Suppressor macrophage (primary cell): Measurements from ENCODE around the gene PCYT1B.
A peak's percentile ranks its signal among the peaks of the same experiment; 100 is the strongest.
"Not testable (repeated sequence)": the region's sequence is repeated elsewhere in the genome, so short reads cannot be mapped to it uniquely, and the experiment has no call there.

Source experiments
- DNase-seq, 4 experiments: peaks; one replicate each; pipeline ENCODE4 v3.0.0-alpha.2; 2020 to 2022
- total RNA-seq, 17 experiments: gene quantifications; one replicate each; lab custom pipeline; 2026; ENCODE audit warnings: mixed read lengths in 6 of 17, inconsistent platforms in 3 of 17; lab: John Stamatoyannopoulos, UW

The PCYT1B gene
- total RNA-seq = 0 to 1.3 (median 0) reads per million in 17 experiments

DNA sequence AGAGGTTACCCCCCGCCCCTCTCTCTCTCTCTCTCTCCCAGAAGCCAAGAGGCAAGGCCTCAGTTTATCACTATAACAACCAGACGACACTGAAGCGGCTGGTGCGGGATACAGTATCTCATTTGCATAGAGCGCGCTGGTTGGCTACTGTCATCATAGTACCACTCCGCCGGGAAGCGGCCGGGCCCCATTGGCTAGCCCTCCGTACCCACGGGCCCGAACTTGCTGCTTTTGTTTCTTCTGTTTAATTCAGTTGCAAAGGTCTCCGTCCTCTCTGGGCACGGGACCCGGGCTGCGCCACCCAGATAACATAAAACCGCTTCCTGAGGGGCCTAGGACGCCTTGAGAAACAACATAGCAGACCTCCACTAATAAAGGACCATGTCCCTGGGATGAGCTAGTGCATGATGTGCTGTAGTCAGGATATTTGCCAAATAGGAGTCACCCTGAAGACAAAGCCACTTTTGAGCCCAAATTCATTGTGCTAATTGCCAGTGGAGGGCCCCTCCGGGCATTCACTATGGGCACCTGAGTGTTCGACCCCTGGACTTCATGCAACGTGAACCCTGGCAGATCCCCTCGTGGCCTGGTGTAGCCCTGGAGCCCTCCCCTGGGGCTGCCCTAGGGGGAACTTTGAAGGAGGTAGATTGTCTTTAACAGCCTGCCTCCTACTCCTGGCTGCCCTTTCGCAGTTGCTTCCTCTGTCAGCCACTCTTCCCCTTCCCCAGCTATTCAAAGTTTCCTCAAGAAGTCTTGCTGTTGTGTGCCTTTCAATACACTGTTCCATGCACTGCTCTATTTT, at the start of gene PCYT1B:
PCYT1B (minus strand) TSS at position 91 of the 802 bp plus-strand sequence. CDS start 242 bp downstream, outside the sequence.
- DNase-seq = peak; percentile 11 to 56 (median 31)

DNA sequence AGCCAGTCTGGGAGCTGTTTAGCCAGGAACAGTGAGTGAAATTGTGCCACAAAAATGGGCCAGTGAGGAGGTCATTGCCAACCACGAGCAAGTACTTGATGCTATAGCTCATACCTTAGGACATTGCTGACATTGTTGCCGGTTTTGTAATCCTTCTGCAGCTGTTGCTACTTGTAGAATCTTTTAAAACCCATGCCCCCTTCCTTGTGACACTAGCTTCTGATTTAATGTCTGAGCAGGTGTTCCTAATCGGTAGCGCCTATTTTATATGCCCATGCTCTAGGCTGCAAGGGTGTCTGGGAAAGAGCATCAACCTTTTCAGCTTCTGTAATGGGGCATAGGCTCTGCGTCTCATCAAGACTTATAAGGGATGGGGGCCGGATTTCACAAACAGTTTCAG, 49.1 kb upstream of the PCYT1B start:
- no peak for DNase-seq

DNA sequence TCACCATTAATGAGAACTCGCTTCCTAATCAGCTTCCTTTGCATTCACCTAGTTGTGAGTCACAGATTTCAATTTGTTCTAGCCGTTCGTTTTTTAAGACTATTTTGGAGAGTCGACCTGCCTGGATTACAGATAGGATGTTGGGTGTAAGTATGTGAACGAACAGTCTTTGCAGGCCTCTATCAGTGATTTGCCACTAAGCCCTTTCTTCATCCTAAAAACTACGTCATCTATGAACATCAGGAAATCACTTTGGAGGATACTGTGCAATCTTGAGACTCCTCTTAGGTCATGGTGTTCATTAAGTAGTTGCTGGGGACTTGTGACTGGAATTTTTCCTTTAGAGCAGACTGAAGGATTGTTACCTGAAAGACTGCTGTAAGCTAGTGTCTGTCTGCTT, 47.7 kb upstream of the PCYT1B start:
- peak in 1 of 4 experiments; percentile 1 for DNase-seq

DNA sequence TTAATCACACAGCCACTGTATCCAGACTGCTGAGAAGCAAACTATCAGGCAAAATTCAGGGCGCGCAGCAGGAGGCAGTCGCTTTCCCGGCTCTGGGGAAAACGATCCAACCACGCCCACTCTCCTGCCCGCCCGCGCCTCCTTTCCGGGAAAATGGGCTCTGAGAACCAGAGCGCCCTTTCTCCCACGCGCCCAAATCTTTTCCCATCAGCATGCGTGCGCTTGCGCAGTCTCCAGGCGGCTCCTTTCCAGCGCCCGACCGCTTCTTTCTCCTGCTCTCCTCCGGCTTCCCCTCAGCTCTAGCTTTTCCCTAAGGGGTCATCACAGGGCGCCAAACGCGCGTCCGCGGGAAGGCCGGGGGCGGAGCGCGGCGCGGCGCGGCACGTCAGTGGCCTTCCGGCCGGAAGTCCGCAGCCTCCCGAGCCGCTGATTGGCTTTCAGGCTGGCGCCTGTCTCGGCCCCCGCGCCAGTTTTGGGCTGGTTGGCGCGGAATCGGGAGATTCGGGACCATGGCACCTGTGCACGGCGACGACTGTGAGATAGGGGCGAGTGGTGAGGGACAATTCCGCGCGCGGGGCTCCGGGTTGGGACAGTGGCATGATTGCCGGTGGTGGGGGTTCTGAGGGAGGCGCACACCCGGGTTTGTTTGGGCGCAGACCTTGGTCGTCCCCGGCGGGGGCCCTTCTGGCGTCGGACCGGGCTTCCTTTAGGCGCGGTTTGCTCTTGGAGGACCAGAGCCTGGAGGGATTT, 46.5 kb upstream of the PCYT1B start, which contains the start of gene POLA1:
POLA1 (plus strand) TSS at position 466 of the 750 bp plus-strand sequence; CDS start at position 510, 44 bp downstream.
- DNase-seq = peak; percentile 93 to 96 (median 95)

DNA sequence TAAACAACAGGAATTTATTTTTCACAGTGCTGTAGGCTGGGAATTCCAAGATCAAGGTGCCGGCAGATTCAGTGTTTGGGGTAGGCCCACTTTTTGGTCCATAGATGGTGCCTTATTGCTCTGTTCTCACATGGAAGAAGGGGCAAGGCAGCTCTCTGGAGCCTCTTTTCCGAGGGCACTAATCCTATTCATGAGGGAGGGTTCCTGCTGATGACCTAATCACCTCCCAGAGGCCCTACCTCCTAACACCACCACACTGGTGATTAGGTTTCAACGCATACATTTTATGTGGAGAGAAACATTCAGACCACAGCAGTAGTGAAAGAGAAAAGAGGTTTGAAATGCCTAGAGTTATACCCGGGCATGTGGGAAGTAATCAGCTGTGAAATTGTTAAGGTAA, 45.2 kb upstream of the PCYT1B start:
- no peak for DNase-seq

DNA sequence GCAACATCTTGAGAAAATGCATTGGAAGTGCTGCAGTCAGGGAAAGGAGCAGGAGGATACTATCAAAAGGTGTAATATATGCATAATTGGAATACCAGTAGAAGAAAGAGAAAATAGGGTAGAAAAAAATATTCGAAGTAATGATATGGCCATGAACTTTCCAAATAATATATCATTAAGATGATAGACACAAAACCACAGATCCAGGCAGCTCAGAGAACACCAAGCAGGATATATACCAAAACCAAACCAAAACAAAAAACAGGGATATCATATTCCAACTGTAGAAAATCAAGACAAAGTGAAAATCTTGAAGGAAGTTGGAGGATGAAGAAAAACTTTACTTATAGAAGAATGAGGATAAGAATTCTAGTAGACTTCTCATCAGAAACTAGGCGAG, 36.9 kb upstream of the PCYT1B start:
- no peak for DNase-seq

DNA sequence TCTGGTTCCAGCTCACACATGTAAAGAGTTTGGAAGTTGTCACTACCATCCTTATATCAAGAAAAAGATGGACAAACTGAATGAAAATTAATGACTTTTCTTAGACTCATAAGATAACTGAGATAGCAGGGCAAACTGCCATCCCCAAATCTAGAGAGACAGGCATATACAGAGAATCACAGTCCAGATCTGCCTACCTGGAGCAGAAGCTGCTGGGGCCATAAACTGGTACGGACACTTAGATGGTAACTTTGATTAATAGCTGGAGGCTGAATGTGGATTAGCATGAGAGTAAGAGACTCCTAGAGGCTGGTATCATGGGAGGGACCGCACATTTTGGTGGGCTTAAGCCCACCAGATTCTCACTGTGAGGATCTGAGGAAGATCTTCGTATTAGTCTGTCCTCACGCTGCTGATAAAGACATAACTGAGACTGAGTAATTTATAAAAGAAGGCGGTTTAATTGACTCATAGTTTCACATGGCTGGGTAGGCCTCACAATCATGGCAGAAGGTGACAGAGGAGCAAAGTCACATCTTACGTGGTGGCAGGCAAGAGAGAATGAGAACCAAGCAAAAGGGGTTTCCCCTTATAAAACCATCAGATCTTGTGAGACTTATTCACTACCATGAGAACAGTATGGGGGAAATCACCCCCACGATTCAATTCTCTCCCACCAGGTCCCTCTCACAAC, 35.7 kb upstream of the PCYT1B start:
- DNase-seq = no peak

DNA sequence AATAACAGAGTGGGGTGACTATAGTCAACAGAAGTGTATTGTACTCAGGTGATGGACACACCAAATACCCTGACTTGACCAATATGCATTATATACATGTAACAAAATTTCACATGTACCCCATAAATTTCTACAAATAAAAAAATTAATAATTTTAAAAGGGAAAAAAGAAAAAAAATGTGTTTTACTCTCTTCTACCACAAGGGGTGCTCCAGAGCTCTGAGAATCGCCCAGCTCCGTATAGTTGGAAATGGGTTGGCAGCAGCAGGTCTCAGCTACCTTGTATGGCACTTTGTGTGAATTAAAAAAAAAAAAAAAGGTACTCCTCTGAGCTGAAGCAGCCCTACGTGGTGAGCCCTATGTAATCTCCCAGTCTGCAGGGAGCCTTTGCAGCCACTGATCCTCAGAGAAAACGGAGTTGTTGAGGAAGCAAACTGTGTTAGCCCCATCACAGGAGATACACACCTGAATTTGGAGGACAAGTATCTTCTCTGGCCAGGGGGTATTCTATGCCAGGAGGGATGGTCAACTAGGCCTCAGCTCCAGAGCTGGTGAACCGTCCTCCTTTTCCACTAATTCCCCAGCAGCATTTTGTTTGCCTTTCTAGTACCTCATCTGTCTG, 29.4 kb upstream of the PCYT1B start:
- peak in 3 of 4 experiments; percentile 8 to 45 (median 13) for DNase-seq

DNA sequence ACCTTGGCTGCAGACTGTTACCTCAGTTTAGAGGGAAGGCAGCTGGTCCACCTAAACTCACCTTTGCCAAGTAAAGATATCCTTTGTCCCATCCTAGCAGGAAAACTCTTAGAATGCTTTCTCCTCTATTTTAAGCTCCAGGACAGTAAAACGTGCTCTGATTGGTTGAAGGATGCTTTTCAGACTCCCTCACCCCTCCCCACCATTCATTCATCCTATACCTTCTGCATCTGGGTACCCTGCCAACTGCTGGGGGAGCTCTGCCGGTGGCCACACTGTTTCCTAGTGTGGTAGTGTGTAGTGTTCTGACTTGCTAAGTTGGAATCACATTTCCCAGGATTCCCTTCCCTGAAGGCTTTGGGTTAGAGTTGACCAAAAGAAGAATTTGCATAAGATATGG, 26.3 kb upstream of the PCYT1B start:
- no peak for DNase-seq

DNA sequence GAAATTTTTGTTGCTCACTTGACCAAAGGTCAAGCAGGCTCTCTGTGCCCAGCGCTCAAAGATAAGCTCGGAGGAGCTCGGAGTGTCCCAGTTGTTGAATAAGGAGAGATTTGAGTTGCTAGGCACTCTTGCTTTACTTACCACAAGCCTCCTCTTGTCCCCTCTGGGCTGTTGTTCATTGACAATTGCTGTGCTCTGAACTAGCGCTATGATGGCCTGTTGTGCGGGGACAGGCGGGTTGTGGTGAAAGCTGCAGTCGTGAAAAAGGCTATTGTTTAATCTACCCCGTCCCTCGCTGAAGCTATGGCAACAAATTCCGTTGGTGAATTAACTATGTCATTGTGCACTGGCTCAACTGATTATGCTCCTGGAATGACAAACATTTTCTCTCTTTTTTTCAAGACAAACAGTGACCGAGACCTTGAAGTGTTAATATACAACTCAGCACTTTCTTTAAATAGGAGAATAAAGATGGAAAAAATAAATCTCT, 25.6 kb upstream of the PCYT1B start:
- no peak for DNase-seq

DNA sequence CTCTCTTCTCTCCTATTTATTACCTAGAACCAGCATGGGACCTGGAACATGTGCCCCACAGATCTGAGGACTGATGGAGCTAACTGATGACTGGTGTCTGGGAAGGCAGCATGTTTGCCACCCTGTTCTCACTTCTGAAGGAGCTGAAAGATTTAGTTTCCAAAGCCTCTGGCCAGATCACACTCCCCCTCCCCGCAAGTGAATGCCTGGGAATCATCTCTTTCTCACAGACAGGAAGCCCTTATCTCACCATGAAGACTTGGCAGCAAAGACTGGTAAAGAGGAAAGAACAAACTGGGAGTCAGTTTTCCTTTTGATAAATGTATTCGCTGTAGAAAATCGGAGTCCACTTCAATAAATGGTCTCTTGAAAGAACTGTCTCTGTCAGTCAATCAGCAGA, 21.0 kb upstream of the PCYT1B start:
- DNase-seq = no peak

DNA sequence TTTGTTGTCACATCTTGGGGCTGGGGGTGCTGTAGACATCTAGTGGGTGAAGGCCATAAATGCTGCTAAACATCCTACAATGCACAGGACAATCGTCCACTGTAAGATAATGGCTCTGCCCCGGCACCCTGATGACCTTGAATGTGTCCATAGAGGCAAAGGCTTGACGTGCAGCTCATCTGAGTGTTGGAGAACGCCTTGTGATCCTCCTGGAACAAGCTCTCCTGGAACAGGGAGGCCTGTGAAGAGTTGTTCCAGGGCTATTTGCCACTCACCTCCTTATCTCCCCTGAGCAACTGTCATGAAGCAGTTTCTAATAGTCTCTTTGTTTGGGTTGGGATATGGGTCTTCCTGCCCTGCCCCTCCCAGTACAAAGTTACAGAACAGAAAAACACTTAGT, 15.2 kb upstream of the PCYT1B start:
- no peak for DNase-seq

DNA sequence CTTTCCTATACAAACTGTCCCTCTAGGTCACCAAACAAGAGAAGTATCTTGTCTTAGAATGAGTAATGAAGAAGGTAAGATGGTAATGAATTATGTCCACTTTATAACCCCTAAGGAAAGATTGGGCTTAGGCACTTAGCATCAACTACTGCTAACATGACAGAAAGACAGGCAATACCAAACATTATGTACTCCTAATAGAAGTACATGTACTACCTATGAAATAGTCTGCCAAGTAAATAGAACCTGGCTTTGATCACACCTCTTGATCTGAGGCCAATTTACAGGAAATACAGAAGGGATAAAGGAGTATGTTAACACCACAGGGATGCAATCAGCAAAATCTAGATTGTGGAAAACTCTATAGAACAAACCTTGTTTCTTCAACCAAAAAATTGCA, 14.1 kb upstream of the PCYT1B start:
- DNase-seq = no peak

DNA sequence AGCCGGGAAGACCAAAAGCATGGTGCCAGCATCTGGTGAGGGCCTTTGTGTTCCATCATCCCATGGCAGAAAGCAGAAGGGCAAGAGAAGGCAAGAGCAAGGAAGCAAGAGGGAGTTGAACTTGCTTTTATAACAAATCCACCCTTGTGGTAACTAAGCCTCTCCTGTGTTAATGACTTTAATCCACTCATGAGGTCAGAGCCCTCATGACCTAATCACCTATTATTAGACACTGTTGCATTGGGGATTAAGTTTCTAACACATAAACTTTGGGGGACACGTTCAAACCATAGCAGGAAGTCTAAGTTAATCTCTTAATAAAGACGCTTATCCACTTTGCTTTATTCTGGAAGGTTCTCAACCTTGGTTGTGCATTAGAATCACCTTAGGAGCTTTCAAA, 12.5 kb upstream of the PCYT1B start:
- no peak for DNase-seq

DNA sequence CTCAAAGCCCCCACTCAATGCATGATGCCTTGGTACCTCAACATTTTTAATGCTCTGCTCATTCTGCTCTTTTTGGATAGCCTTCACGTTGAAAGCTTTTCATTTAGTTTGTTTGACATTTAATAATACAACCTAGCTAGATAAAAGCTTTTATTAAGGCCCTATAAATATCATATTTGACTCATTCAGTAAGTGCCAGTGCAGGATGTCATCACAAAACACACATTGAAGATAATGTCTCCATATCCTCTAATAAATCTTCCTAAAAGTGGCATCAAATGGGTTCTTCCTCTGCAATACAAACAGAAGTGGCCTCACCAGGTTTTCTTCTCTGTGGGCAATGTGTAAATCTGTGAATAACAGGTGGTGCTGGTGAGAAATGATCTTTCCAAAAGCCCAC, 12.0 kb upstream of the PCYT1B start:
- no peak for DNase-seq

DNA sequence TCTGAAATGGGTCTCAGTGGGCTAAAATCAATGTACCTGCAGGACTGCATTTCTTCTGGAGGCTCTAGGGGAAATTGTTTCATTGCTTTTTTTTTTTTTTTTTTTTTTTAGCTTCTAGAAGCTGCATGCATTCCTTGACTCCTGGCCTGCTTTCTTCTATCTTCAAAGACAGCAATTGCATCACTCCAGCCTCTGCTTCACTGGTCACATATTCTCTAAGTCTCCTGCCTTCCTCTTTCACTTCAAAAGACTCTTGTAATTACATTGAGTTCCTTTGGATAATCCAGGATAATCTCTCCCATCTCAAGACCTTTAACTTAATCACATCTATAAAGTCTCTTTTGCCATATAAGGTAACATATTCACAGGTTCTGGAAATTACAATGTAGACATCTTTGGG, 11.3 kb upstream of the PCYT1B start:
- DNase-seq = no peak

DNA sequence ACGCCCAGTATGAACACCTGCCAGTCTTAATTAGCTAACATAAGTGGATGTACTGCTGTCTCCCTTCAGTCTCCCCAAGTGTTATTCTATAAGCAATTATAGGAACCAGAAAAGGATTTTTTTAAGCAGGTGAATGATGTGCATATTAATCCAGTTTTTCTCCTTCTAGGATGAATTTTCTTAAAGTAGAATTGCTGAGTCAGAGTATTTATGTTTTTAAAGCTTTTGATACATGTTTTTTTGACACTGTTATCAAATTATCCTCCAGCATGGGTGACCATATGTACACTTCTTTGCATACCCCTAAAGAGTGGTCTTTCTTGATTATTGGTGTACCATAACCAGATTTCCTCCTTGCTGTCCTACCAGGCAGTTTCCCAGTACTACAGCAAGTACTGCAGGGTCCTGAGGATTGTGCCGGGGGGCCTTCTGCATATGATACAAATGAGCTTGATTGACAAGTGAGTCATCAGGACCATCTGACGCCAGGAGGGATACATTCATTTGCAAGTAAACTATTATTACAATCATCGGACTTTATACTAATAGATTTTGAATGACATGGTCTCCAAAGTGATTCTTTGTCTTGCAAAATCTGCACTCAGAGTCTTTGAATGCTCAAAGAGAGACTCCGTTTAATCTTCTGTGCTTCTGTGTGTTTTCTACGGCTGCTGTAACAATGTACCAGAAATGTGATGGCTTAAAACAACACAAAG, 10.7 kb upstream of the PCYT1B start:
- no peak for DNase-seq

DNA sequence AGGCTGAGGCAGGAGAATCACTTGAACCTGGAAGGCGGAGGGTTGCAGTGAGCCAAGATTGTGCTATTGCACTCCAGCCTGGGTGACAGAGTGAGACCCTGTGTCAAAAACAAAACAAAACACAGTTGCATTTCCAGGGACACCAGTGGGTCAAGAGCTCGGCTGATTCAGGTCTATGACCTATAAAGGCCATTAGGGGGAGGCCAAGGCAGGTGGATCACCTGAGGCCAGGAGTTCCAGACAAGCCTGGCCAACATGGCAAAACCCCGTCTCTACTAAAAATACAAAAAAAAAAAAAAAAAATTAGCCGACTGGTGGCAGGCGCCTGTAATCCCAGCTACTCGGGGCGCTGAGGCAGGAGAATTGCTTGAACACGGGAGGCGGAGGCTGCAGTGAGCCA, 8.5 kb upstream of the PCYT1B start:
- DNase-seq = not testable (repeated sequence)

DNA sequence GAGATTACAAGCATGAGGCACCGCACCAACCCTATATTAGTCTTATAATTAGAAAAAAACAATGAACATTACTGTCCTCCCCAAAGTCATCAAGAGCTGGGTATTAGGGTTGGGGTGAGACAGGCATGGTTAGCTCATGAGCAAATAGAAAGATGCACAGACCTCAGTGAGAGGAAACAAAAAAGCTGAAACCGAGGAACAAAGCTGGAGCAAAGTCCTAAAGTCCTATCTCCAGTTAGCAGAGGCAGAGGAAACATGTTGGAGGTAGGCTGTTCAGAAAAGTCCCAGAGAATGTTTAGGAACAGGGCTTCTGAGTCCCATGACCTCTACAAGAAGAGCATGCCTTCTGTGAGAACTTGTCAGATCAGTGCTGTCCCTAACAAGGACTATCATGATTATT, 4.6 kb upstream of the PCYT1B start:
- DNase-seq = no peak

DNA sequence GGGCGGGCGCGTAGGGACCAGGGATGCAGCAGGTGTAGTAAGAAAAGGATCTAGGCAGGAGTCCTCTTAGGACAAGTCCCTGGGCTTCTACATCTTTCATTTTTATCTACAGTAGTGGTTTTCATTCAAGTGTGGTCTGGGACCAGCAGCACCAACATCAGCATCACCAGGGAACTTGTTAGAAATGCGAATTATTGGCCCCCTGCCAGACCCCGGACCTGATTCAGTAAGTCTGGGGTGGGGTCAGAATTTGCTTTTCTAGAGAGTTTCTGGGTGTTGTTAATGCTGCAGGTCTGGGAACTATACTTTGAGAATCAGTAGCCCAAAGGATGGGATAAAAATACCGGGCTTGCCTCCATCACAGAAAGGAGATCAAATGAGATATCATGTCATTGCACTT, 1.3 kb upstream of the PCYT1B start:
- no peak for DNase-seq

DNA sequence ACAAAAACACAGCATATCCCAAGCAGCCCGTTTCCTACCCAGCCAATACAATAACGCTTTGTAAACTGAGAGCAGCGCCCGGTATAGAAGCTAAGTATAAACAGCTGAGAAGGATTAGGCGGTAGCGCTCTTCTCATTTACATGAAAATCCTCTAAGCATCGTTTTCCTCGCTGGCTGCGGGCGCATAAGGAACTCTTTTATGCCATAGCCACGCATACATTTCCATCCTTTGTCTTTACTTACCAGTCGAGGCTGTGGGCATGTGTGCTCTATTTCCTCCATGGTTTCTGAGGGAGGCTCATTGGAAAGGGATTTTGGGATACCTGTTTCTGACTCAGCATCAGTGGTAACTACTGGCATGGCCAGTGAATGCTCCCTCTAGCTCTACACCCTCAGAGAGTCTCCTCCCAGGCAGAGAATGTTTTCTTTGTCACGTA, 383 bp downstream of the PCYT1B start:
- peak in 1 of 4 experiments; percentile 8 for DNase-seq

DNA sequence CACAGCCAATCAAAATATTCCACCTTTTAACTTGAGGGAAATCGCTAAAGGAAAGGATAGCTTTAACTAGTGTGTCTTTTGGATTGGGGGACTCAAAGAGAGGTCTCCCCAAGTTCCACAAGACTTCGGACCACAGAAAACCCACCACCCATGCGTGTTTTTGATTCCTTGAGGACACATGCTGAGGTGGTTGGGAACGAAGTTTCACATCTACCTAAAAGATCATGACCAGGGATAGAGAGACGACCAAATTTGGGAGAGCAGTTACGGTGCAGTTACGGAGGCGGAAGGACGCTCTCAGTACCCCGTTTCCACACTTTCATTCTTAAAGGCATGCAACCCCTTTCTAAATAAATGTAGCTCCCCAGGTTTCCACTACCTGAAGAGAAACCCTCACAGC, 1.1 kb downstream of the PCYT1B start:
- no peak for DNase-seq
